ACC112 (cell line): ENCODE data around the gene PMPCA.
A peak's percentile ranks its signal among the peaks of the same experiment; 100 is the strongest.
"Not testable (repeated sequence)": the region's sequence is repeated elsewhere in the genome, so short reads cannot be mapped to it uniquely, and the experiment has no call there.

Source experiments
- H2AFZ ChIP-seq: fragments of 200-600 bp; sonication (generic); one replicate; pipeline ENCODE4 v1.6.0; 2017; ENCODE audit warnings: antibody characterized with exemption, low read length; ENCODE audit not compliant: unreplicated experiment
- H3K27ac ChIP-seq: fragments of 200-600 bp; sonication (generic); 2 replicates; pipeline ENCODE4 v1.5.1; 2014; ENCODE audit warnings: low read depth, mild to moderate bottlenecking, antibody characterized with exemption, low read length, moderate library complexity
- H3K27me3 ChIP-seq: fragments of 200-600 bp; sonication (generic); 2 replicates; pipeline ENCODE4 v1.6.1; 2014; ENCODE audit warnings: mild to moderate bottlenecking, antibody characterized with exemption, low read length, moderate library complexity, mixed read lengths; ENCODE audit not compliant: insufficient read depth
- H3K36me3 ChIP-seq: fragments of 200-600 bp; sonication (generic); 2 replicates; pipeline ENCODE4 v1.6.1; 2016; ENCODE audit warnings: mild to moderate bottlenecking, antibody characterized with exemption, low read length, moderate library complexity, mixed read lengths; ENCODE audit not compliant: insufficient read depth
- H3K4me1 ChIP-seq: fragments of 200-600 bp; sonication (generic); one replicate; pipeline ENCODE4 v1.6.1; 2016; ENCODE audit warnings: low read length, mixed read lengths; ENCODE audit not compliant: insufficient read depth, unreplicated experiment, control insufficient read depth
- H3K4me3 ChIP-seq: fragments of 200-600 bp; sonication (generic); 2 replicates; pipeline ENCODE4 v1.5.1; 2014; ENCODE audit warnings: mild to moderate bottlenecking, low read depth, low read length
- H3K79me2 ChIP-seq: fragments of 200-600 bp; sonication (generic); one replicate; pipeline ENCODE4 v1.6.0; 2016; ENCODE audit warnings: low read length; ENCODE audit not compliant: control insufficient read depth, unreplicated experiment, insufficient read depth

PMPCA gene

GRCh38 chr9:136403915-136404800 lies 6.3 kb upstream of the PMPCA start:
- H3K79me2 ChIP-seq = peaks cover 23% of the 10 kb centered on the region

DNA sequence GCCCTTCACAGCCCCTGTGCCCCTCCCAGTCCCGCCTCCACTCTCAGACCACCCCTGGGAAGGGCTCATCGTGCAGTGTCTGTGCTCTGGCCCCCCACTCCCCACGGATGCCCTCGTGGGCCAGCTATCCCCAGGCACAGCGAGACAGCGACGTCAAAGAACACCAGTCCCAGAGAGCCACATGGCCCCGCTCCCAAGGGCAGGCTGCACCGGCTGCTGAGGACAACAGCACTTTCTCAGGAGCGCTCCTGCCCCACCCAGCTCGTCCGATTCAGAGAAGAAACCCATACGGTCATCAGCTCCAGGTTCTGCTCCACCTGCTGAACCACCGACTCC lies 5.7 kb upstream of the PMPCA start:
- H2AFZ ChIP-seq = no peak overlapping the region
- H3K27ac ChIP-seq = no peak overlapping the region
- H3K27me3 ChIP-seq = no peaks in the 10 kb centered on the region
- no peak overlapping the region for H3K4me3 ChIP-seq
- peaks cover 10% of the 10 kb centered on the region for H3K4me1 ChIP-seq
- peaks cover 22% of the 10 kb centered on the region for H3K79me2 ChIP-seq
- no peaks in the 10 kb centered on the region; the same call in 1 of the 2 replicates for H3K36me3 ChIP-seq

More at GRCh38 chr9:136403915-136404800, 6.3 kb upstream of the PMPCA start:
- H2AFZ ChIP-seq = no peak overlapping the region
- H3K27me3 ChIP-seq = no peaks in the 10 kb centered on the region
- no peak overlapping the region for H3K4me3 ChIP-seq
- no peak overlapping the region for H3K27ac ChIP-seq
- no peaks in the 10 kb centered on the region; the same call in 1 of the 2 replicates for H3K36me3 ChIP-seq
- H3K4me1 ChIP-seq = peaks cover 10% of the 10 kb centered on the region

DNA sequence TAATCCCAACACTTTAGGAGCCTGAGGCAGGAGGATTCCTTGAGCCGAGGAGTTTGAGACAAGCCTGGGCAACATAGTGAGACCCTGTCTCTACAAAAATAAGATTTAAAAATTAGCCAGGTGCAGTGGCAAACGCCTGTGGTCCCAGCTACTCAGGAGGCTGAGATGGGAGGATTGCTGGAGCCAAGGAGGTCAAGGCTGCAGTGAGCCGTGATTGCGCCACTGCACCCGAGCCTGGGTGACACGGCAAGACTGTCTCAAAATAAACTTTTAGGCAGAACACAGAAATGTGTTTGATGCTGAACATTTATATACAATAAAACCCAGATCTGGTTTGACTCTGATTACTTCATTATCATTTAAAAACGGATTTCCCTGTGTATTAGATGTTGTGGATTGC lies 5.0 kb upstream of the PMPCA start:
- Histone ChIP-seq H3K4me3 (no peak overlapping the region), H3K27me3 (no peaks in the 10 kb centered on the region), H3K79me2 (peaks cover 24% of the 10 kb centered on the region), H3K4me1 (peaks cover 8% of the 10 kb centered on the region), H3K36me3 (no peaks in the 10 kb centered on the region; the same call in 1 of the 2 replicates), H3K27ac (no peak overlapping the region), H2AFZ (no peak overlapping the region)

DNA sequence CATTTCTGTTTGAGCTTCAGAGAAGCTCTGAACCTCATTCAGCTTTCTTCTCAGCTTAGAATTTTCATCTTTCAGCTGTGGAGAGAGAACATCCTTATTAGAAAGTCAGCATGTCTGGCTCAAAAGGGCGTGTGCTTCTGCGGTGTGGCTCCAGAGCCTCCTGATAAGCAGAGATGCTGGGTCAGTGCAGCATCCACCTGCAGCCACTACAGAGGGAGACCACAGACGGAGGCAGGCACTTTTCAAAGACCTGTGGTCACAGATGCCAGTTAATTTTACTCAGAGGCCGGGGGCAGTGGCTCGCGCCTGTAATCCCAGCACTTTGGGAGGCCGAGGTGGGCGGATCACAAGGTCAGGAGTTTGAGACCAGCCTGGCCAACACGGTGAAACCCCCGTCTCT lies 4.6 kb upstream of the PMPCA start:
- not testable (repeated sequence) for H2AFZ ChIP-seq, H3K27me3 ChIP-seq, H3K27ac ChIP-seq, H3K36me3 ChIP-seq, H3K4me1 ChIP-seq, H3K4me3 ChIP-seq
- H3K79me2 ChIP-seq = peaks cover 28% of the 10 kb centered on the region

DNA sequence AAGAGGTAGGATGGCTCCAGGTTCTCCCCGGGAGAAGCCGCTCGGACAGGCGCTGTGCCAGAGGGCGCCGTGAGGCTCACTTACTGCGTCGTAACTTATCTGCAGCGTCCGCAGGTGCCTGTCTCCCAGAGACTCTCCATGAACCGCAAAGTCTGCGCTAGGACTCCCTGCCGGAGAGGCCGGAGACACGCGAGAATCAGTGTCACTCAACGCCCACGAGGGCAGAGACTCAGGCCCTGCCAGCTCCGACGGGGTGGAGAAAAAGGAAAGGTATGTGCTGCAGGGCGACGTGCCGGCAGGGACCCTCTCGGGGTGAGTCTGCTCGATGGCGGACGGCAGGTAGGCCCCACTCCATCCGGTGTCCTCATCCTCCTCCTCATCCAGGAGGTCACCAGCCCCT lies 3.4 kb upstream of the PMPCA start:
- not testable (repeated sequence) for H3K36me3 ChIP-seq, H3K27ac ChIP-seq, H3K27me3 ChIP-seq, H3K4me3 ChIP-seq, H2AFZ ChIP-seq
- Histone ChIP-seq H3K4me1 (peaks cover 11% of the 10 kb centered on the region), H3K79me2 (peaks cover 40% of the 10 kb centered on the region)

GRCh38 chr9:136407911-136408310 lies 2.5 kb upstream of the PMPCA start:
- Histone ChIP-seq H2AFZ (no peak overlapping the region), H3K4me3 (no peak overlapping the region), H3K79me2 (peaks cover 48% of the 10 kb centered on the region), H3K27ac (no peak overlapping the region), H3K4me1 (peaks cover 15% of the 10 kb centered on the region), H3K27me3 (no peaks in the 10 kb centered on the region), H3K36me3 (peaks cover 10% of the 10 kb centered on the region)

- peak overlapping the region; percentile 94 for H3K4me3 ChIP-seq
- peak overlapping the region; percentile 22; the same call in 1 of the 2 replicates for H3K27ac ChIP-seq
- H3K79me2 ChIP-seq = peaks cover 66% of the 10 kb centered on the region
- H2AFZ ChIP-seq = peak overlapping the region; percentile 80
- H3K36me3 ChIP-seq = peaks cover 20% of the 10 kb centered on the region
- H3K4me1 ChIP-seq = peaks cover 15% of the 10 kb centered on the region
- no peaks in the 10 kb centered on the region for H3K27me3 ChIP-seq
These were observed 652 bp upstream of the PMPCA start for GRCh38 chr9:136409557-136410455.

DNA sequence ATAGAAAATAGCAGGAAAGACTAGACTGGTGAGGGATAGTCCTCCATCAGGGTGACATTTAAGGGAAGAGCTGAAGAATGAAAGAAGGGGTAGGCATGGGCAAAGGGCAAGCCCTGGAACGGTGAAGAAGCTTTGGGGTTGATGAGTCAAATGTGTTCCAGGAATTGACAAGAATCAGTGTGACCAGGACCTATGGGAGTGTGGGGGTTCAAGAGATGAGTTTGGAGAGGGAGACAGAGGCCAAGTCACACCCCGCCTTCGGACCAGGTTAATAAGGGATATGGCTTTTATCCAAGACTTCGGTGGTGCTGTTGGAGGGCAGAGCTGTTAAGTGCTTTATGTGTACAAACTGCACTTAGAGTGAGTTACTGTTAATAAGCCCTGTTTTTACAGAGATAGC lies 920 bp downstream of the PMPCA start:
- peak overlapping the region; percentile 72; the same call in 1 of the 2 replicates for H3K27ac ChIP-seq
- H3K27me3 ChIP-seq = no peaks in the 10 kb centered on the region
- peaks cover 29% of the 10 kb centered on the region for H3K36me3 ChIP-seq
- peaks cover 15% of the 10 kb centered on the region for H3K4me1 ChIP-seq
- peak overlapping the region; percentile 94 for H3K4me3 ChIP-seq
- H2AFZ ChIP-seq = no peak overlapping the region
- peaks cover 67% of the 10 kb centered on the region for H3K79me2 ChIP-seq

DNA sequence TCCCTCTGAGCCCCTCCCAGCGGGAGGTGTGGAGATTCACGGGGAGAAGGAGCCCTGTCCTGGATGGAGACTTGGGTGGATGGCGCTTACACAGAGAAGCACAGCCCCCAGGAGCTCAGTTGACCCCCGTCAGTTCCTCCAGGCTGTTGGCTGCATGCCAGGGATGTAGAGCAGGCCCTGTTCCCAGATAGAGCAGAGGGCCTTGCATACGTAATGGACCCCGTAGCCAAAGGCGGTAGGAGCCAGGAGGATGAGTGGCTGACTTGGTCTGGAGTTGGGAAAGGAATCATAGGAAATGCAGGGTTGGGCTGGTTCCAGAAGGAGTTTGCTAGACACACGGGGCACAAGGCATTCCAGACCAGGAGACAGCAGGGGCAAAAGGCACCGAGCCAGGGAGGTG lies 2.5 kb downstream of the PMPCA start:
- Histone ChIP-seq H3K79me2 (peaks cover 63% of the 10 kb centered on the region), H3K27me3 (no peaks in the 10 kb centered on the region), H2AFZ (no peak overlapping the region), H3K27ac (no peak overlapping the region), H3K4me3 (no peak overlapping the region), H3K36me3 (peaks cover 36% of the 10 kb centered on the region), H3K4me1 (peaks cover 15% of the 10 kb centered on the region)

DNA sequence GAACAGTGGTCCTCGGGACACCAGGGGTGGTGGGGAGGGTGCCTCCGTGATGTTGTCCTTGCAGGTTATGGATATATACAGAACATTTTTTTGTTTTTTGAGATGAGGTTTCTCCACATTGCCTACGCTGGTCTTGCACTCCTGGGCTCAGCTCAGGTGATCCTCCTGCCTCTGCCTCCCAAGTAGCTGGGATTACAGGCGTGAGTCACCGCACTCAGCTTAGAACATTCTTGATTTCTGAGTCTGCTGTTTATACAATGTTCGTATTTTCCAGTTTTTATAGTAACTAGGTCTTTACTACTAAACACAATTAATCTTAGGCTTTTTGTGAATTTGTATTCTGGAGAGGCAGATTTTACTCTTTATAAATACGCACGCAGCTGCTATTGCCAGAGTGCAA lies 6.0 kb downstream of the PMPCA start:
- Histone ChIP-seq H3K27me3 (no peaks in the 10 kb centered on the region), H3K79me2 (peaks cover 36% of the 10 kb centered on the region), H2AFZ (no peak overlapping the region), H3K4me1 (peaks cover 9% of the 10 kb centered on the region), H3K36me3 (peaks cover 41% of the 10 kb centered on the region), H3K27ac (no peak overlapping the region), H3K4me3 (no peak overlapping the region)
